Stimulated activated CD4-positive, alpha-beta T cell treated with anti-CD3 and anti-CD28 coated beads, Interleukin-15, amount 100 ng/mL, for 1 hour (primary cell): ENCODE measurements around the gene DENND4A.
"Not testable (repeated sequence)": the region's sequence is repeated elsewhere in the genome, so short reads cannot be mapped to it uniquely, and the experiment has no call there.

Experiments used
- DNase-seq, 2 donors: peaks; one replicate each; pipeline ENCODE4 v3.0.0-alpha.2; 2020; ENCODE audit warnings: low read depth in 1 of 2, low spot score in 1 of 2

DENND4A gene

DNA sequence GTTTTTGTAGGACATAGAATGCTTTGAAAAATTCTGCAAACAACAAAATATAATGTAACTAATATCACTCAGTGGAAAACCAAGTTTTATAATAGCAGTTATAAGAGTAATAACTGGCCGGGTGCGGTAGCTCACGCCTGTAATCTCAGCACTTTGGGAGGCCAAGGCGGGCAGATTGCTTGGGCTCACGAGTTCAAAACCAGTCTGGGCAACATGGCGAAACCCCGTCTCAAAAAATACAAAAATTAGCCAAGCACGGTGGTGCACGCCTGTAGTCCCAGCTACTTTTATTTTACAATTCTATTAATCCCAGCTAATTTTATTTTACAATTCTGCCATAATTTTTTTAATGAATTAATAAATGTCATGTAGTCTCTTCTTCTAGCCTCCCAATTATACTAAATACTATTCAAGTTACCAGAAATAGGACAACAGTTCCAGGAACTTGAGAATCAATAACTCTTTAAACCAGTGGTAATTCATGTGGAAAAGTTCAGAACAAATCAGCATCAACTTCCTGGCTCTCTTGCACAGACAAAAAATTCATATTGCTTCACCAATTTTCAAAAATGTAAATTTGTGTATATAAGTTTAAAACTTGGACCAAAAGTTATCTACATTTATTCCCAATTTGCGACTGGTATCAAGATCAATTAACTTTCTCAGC lies 2.2 kb downstream of the DENND4A start:
- DNase-seq = no peak

DNA sequence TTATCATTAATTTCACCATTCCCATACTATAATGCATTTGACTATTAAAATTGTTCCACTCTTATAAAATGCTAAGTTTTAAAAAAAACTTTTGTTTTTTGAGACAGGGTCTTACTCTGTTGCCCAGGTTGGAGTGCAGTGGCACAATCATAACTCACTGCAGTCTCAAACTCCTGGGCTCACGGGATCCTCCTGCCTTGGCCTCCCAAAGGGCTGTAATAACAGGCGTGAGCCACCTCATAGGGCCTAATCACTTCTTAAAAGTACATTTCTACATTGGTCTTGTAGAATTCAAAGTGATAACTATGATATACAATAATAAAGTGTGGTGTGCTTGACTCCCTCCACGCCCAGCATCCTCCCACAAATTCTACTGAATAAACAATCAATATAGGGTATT lies 3.0 kb downstream of the DENND4A start:
- DNase-seq = no peak

- no peak for DNase-seq
Observed at GRCh38 chr15:65787260-65787659, 4.8 kb downstream of the DENND4A start.

- DNase-seq = no peak
Observed at GRCh38 chr15:65785151-65785550, 6.9 kb downstream of the DENND4A start.

- DNase-seq = no peak
Observed at GRCh38 chr15:65783872-65784271, 8.2 kb downstream of the DENND4A start.

DNA sequence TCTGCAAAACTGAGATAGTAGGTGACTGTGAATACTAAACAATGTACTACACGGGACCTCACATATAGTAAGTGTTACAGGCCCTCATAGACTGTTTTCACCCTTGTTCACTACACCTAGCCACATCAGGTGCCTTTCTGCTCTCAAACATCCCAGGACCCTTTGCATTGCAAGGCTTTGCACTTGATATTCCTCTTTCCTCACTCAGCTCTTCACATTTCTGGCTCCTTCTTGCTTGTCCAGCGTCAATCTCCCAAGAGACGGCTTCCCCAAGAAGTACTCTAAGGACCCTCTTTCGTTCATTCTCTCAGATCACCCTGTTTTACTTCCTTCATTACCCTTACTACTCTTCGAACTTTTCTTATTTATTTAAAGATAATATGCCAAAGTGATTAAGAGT lies 10.0 kb downstream of the DENND4A start:
- no peak for DNase-seq

DNA sequence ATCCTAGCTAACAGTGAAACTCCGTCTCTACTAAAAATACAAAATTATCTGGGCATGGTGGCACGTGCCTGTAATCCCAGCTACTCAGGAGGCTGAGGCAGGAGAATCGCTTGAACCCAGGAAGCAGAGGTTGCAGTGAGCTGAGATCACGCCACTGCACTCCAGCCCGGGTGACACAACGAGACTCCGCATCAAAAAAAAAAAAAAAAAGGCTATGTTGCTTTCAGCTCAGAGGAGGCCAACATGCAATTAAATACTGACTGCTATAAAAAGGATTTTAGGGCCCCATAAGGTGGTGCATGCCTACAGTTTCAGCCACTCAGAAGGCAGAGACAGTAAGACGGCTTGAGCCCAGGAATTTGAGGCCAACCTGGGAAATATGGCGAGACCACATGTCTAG lies 13.4 kb downstream of the DENND4A start:
- not testable (repeated sequence) for DNase-seq

- DNase-seq = no peak
Observed at GRCh38 chr15:65778269-65778668, 13.8 kb downstream of the DENND4A start.

- DNase-seq = no peak
Observed at GRCh38 chr15:65777843-65778242, 14.2 kb downstream of the DENND4A start.

- DNase-seq = no peak
Observed at GRCh38 chr15:65777053-65777452, 15.0 kb downstream of the DENND4A start.

GRCh38 chr15:65773386-65774111 lies 18.5 kb downstream of the DENND4A start:
- DNase-seq = no peak

DNA sequence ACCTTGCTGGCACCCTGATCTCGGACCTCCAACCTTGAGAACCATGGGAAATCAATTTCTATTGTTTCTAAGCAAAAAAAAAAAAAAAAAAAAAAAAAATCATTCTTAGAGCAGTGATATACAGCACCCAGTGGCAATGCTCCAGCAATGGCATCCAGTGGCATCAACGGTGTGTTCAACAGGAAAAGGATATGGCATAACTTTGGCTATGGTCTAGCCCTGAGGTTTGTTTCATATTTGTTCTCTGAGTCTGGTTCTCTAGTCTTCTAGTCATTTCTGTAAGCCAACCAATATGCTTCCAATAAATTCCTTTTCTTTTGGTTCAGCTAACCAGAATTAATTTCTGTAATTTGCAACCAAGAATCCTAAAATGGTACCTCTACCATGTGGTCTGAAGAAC lies 19.2 kb downstream of the DENND4A start:
- no peak for DNase-seq

GRCh38 chr15:65771870-65772269 lies 20.2 kb downstream of the DENND4A start:
- no peak for DNase-seq

DNA sequence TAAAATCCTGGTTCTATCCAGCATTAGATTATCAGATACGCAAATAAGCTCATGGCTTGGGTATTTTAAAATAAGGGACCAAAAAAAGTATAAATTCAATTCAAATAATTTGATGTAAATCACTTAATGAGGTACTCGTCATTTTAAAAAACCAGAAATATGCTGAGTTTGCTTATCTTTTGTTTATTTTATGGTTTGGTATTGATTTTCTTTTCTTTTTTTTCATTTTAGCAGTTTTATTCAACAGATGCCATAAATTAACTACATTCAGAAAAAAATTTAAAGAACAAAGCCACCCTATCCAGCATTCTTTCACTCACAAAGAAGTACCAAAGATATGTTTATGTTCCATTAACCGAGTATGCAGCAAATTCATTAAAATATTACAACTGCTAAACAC lies 22.6 kb downstream of the DENND4A start:
- DNase-seq = no peak

DNA sequence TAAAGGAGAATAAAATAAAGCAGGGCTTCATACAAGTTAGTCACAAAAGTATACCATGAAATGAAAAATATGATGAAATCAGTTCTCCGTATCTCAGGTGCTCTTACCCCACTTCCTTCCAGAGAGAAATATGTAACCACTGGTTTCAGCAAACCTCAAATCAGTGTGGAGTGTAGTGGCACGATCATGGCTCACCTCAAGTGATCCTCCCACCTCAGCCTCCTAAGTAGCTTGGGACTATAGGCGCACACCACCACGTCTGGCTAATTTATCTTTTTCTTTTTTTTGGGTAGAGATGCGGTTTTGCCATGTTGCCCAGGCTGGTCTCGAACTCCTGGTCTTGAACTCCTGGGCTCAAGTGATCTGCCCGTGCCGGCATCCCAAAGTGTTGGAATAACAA lies 24.2 kb downstream of the DENND4A start:
- DNase-seq = no peak

DNA sequence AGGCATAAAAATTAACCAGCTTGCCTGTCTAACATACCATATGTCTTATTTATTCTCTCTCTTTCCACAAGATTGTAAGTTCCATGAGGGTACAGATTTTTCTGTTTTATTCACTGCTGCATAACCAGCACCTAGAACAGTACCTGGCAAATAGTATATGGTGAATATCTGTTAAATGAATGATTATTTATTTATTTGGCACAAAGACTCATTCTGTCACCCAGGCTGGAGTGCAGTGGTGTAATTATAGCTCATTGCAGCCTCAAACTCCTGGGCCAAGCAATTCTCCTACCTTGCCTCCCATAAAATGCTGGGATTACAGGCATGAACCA lies 24.9 kb downstream of the DENND4A start:
- DNase-seq = no peak

- DNase-seq = no peak
Observed at GRCh38 chr15:65766422-65767263, 25.4 kb downstream of the DENND4A start.

GRCh38 chr15:65765106-65765505 lies 27.0 kb downstream of the DENND4A start:
- no peak for DNase-seq

GRCh38 chr15:65762914-65763787 lies 28.9 kb downstream of the DENND4A start:
- no peak for DNase-seq

- DNase-seq = no peak
Observed at GRCh38 chr15:65762399-65762798, 29.7 kb downstream of the DENND4A start.
